K562 (cell line): ENCODE results near the gene ANO10. TPM values are rescaled to one million over a fixed set of nuclear protein-coding genes. Genes with fewer than 3 reads are reported as not detected.
"Not testable (repeated sequence)": the region's sequence is repeated elsewhere in the genome, so short reads cannot be mapped to it uniquely, and the experiment has no call there.

ENCODE experiments used
- ATAC-seq: fragments of 200-7000 bp; cut with Tn5 transposase; 3 replicates; pipeline ENCODE4 v1.9.1; 2020; ENCODE audit warnings: moderate library complexity
- BruUV-seq: library from RNA; stranded (reverse); fragments of 400-500 nt; replicated peaks from 2 replicates; lab custom pipeline; 2021; lab: Mats Ljungman, UMichigan
- CTCF ChIA-PET: fragments of 300-600 bp; formaldehyde crosslinking; extraction: SDS; loops from one replicate; lab custom pipeline; 2021; ENCODE audit warnings: low intra/inter-chr PET ratio; lab: Yijun Ruan, JAX
- POLR2A ChIA-PET: fragments of 300-600, 350-650 bp; sonication (Branson Sonifier 250); formaldehyde crosslinking; extraction: SDS; loops from one replicate; lab custom pipeline; 2021; ENCODE audit warnings: antibody characterized with exemption, inconsistent platforms; lab: Yijun Ruan, JAX
- DNase-seq, 4 experiments: peaks; one replicate each; pipeline versions ENCODE4 v3.0.0 to v3.0.0-alpha.2; 2011 to 2018; ENCODE audit warnings: low spot score in 3 of 4, mixed read lengths in 3 of 4; ENCODE audit errors: extremely low read depth in 1 of 4
- FAIRE-seq: peaks from 2 replicates; lab custom pipeline; 2011; peaks lifted over from hg19 to GRCh38; lab: Jason Lieb, UNC
- H2AFZ ChIP-seq: 2 replicates; pipeline ENCODE4 v1.6.0; 2011; ENCODE audit warnings: low read depth, low read length, control low read depth, inconsistent platforms
- H3K27ac ChIP-seq: fragments of 200-600 bp; 3 replicates; pipeline ENCODE4 v1.8.0; 2011; ENCODE audit warnings: low read depth, mild to moderate bottlenecking, control low read depth, inconsistent platforms, low read length, moderate library complexity, mixed read lengths; ENCODE audit errors: extremely low read depth
- H3K27me3 ChIP-seq, 2 experiments: fragments of 300-600 bp in 1 of 2; 2 replicates in 1 of 2; 3 replicates in 1 of 2; pipeline versions ENCODE4 v1.6.0 to v1.8.0; 2011; ENCODE audit warnings: inconsistent platforms in 2 of 2, low read length in 2 of 2, mild to moderate bottlenecking in 1 of 2, mixed read lengths in 1 of 2, moderate library complexity in 1 of 2; ENCODE audit not compliant: control insufficient read depth in 2 of 2, insufficient read depth in 2 of 2
- H3K36me3 ChIP-seq: fragments of 300-600 bp; 3 replicates; pipeline ENCODE4 v1.8.0; 2011; ENCODE audit warnings: mild to moderate bottlenecking, low read length, inconsistent platforms; ENCODE audit not compliant: control insufficient read depth, insufficient read depth
- H3K4me1 ChIP-seq, 2 experiments: fragments of 200-600 bp in 1 of 2; replicated peaks in 1 of 2; 2 replicates in 1 of 2; 3 replicates in 1 of 2; pipeline versions ENCODE4 v1.5.1 to v1.8.0; 2011; ENCODE audit warnings: inconsistent platforms in 2 of 2, low read length in 2 of 2, mild to moderate bottlenecking in 1 of 2, mixed read lengths in 1 of 2, moderate library complexity in 1 of 2; ENCODE audit not compliant: control insufficient read depth in 2 of 2, insufficient read depth in 2 of 2
- H3K4me2 ChIP-seq: 2 replicates; pipeline ENCODE4 v1.6.1; 2011; ENCODE audit warnings: low read length, control low read depth, inconsistent platforms, mixed read lengths; ENCODE audit not compliant: insufficient read depth
- H3K4me3 ChIP-seq: fragments of 200-600 bp; sonication (generic), shearing (Covaris generic); 2 replicates; pipeline ENCODE4 v1.5.1; 2016; ENCODE audit warnings: control low read depth, inconsistent platforms
- H3K79me2 ChIP-seq: fragments of 200-600 bp; 3 replicates; pipeline ENCODE4 v1.8.0; 2011; ENCODE audit warnings: low read length, inconsistent platforms; ENCODE audit not compliant: control insufficient read depth, insufficient read depth
- H3K9ac ChIP-seq, 2 experiments: 2 replicates each; pipeline versions ENCODE4 v1.6.0 to v1.6.1; 2011; ENCODE audit warnings: low read depth in 2 of 2, low read length in 2 of 2, control low read depth in 1 of 2, inconsistent platforms in 1 of 2, mild to moderate bottlenecking in 1 of 2, mixed read lengths in 1 of 2; ENCODE audit not compliant: insufficient read depth in 1 of 2
- H3K9me1 ChIP-seq: one replicate; pipeline ENCODE4 v1.6.0; 2011; ENCODE audit warnings: inconsistent platforms, mild to moderate bottlenecking, low read length, moderate library complexity; ENCODE audit not compliant: control insufficient read depth, insufficient read depth
- H3K9me3 ChIP-seq: replicated peaks from 2 replicates; pipeline ENCODE4 v1.5.1; 2011; ENCODE audit warnings: low read depth, low read length, inconsistent platforms; ENCODE audit not compliant: control insufficient read depth, insufficient read depth
- H4K20me1 ChIP-seq: replicated peaks from 2 replicates; pipeline ENCODE4 v1.6.1; 2011; ENCODE audit warnings: low read length, inconsistent platforms, mixed read lengths; ENCODE audit not compliant: control insufficient read depth, insufficient read depth
- EGR1 ChIP-seq: fragments of 450-650 bp; conservative IDR thresholded peaks from 2 replicates; pipeline ENCODE4 v1.6.1; 2017; ENCODE audit warnings: mild to moderate bottlenecking
- EHMT2 ChIP-seq: fragments of 450-650 bp; IDR thresholded peaks from 2 replicates; pipeline ENCODE4 v1.6.1; 2018; ENCODE audit warnings: antibody characterized with exemption
- NCOA2 ChIP-seq, 2 experiments: fragments of 450-650 bp; IDR thresholded peaks; 2 replicates each; pipeline ENCODE4 v1.6.1; 2018; ENCODE audit warnings: mild to moderate bottlenecking in 2 of 2, moderate library complexity in 1 of 2; ENCODE audit not compliant: partially characterized antibody in 2 of 2
- PHB ChIP-seq: fragments of 250-450 bp; sonication (Bioruptor Pico); IDR thresholded peaks from 2 replicates; pipeline ENCODE4 v1.5.0; 2021
- SIX5 ChIP-seq, 2 experiments: IDR thresholded peaks; 2 replicates each; pipeline ENCODE4 v1.6.1; 2011; ENCODE audit warnings: low read length in 2 of 2, borderline replicate concordance in 1 of 2, low read depth in 1 of 2, mild to moderate bottlenecking in 1 of 2, moderate library complexity in 1 of 2; ENCODE audit not compliant: insufficient read depth in 1 of 2
- ZBTB5 ChIP-seq: fragments of 450-650 bp; IDR thresholded peaks from 2 replicates; pipeline ENCODE4 v1.6.1; 2017; ENCODE audit warnings: antibody characterized with exemption
- WGBS: fragments of 100-300 bp; shearing (Covaris generic); methylation state at CpG from one replicate; pipeline ENCODE4 v1.1.6; 2016; ENCODE audit warnings: low coverage, mixed read lengths; ENCODE audit not compliant: insufficient coverage; ENCODE audit errors: missing lambda C conversion rate; 5-methylcytosine and 5-hydroxymethylcytosine counted together
- in situ Hi-C: fragments of 300-500 bp; cut with MboI; formaldehyde crosslinking; loops from 4 replicates; pipeline ENCODE4 v1.15.0; 2018; ENCODE audit warnings: inconsistent platforms, mixed read lengths
- intact Hi-C: fragments of 100-400 bp; cut with micrococcal nuclease; formaldehyde crosslinking; loops from 2 replicates; pipeline ENCODE4 v1.14.2; 2022
- polyA plus RNA-seq, 8 experiments: library from polyadenylated mRNA; depleted of rRNA in 4 of 8; stranded (reverse) in 5 of 8; unstranded in 3 of 8; fragments of >200 nt; fragmentation: Nextera tagmentation in 2 of 8; fragmentation: Illumina TruSeq in 1 of 8; extraction: Ambion mirVana in 2 of 8; extraction: Trizol in 1 of 8; gene quantifications; 2 replicates each; pipeline versions ENCODE4 v1.2.1 to v1.2.3, GENCODE V29; 2011 to 2014; ENCODE audit warnings: inconsistent platforms in 1 of 8, missing spikeins in 1 of 8
- total RNA-seq, 7 experiments: library from RNA; depleted of rRNA in 6 of 7; stranded (reverse); fragments of >200 nt in 6 of 7; fragmentation: Illumina TruSeq in 2 of 7; extraction: Trizol in 2 of 7; gene quantifications; 2 replicates each; pipeline versions ENCODE4 v1.2.1 to v1.2.3, GENCODE V29; 2011 to 2021; ENCODE audit warnings: low replicate concordance in 1 of 7

Gene ANO10
- total and polyA plus RNA-seq, 9 of the 15 experiments (the other 6 are each of a cell fraction or from before 2014, with no cell fraction given): 6.4 to 46.0 (median 32.3) TPM

- CTCF ChIA-PET, H2AFZ ChIP-seq, BruUV-seq, H3K4me2 ChIP-seq, H3K4me1 ChIP-seq, H3K9ac ChIP-seq, FAIRE-seq, in situ Hi-C loops, H3K4me3 ChIP-seq, H3K27ac ChIP-seq, H3K9me1 ChIP-seq, ATAC-seq, H3K9me3 ChIP-seq, H3K27me3 ChIP-seq, intact Hi-C loops, DNase-seq, H3K79me2 ChIP-seq, H4K20me1 ChIP-seq, H3K36me3 ChIP-seq: not testable (repeated sequence)
- POLR2A ChIA-PET: interaction anchor here (1.1 to 1.8 kb wide), 3 partner anchors 10 to 19 kb away, joined by 3 to 4 read pairs (median 4); no protein-coding TSS in a partner anchor
- TF ChIP-seq EGR1: peak; percentile 39; the same call in 1 of the 2 replicates
- WGBS: 69% methylated on average over 8 of the region's 10 CpGs
Observed at GRCh38 chr3:43591866-43592265, 29.9 kb downstream of the ANO10 start.

GRCh38 chr3:43587303-43587702, 34.5 kb downstream of the ANO10 start:
- Histone ChIP-seq H3K9ac (peak overlapping the region; percentile 46 to 83; a peak in 3 of 4 replicates), H3K27me3 (no peaks in the 10 kb centered on the region), H3K4me2 (peak overlapping the region; percentile 69), H3K27ac (peak overlapping the region; percentile 73), H3K9me3 (peaks cover 6% of the 10 kb centered on the region; the same call in 1 of the 2 replicates), H3K79me2 (peaks cover 11% of the 10 kb centered on the region; the same call in 2 of the 3 replicates), H2AFZ (peak overlapping the region; percentile 90), H4K20me1 (no peaks in the 10 kb centered on the region), H3K4me1 (peaks cover 11 to 34% of the 10 kb centered on the region in 2 experiments), H3K36me3 (peaks cover 13% of the 10 kb centered on the region; the same call in 2 of the 3 replicates), H3K4me3 (no peak overlapping the region), H3K9me1 (no peaks in the 10 kb centered on the region)
- intact Hi-C loops: no loop called here
- 4% methylated on average over 3 of the region's 3 CpGs for WGBS
- ATAC-seq (peak; percentile 82), FAIRE-seq (peak; percentile 82), DNase-seq (peak; percentile 44 to 77 (median 61))
- no TSS peak for BruUV-seq
- in situ Hi-C loops: no loop called here
- ChIA-PET CTCF (interaction anchor here (0.6 kb wide), 1 partner anchor 106 kb away, joined by 3 read pairs; no protein-coding TSS in a partner anchor), POLR2A (interaction anchor here (0.7 to 1.8 kb wide), 4 partner anchors 8 to 119 kb away, joined by 3 to 6 read pairs (median 4); no protein-coding TSS in a partner anchor)
- TF ChIP-seq PHB (no peak), SIX5 (IDR thresholded peaks at IDR 0.05; ENCODE audit: borderline replicate concordance in 1 of 2, insufficient read depth in 1 of 2, low read depth in 1 of 2, low read length in 2 of 2) (no peak), EHMT2 (peak; percentile 51; the same call in 1 of the 2 replicates), ZBTB5 (no peak), NCOA2 (IDR thresholded peaks at IDR 0.05; ENCODE audit: partially characterized antibody in 2 of 2) (no peak)
